ENCODE data around the gene CNOT11. TPM values are rescaled to one million over a fixed set of nuclear protein-coding genes. Genes with fewer than 3 reads are reported as not detected.

CNOT11 gene
- total and polyA plus RNA-seq, 2 of the 13 experiments (the other 11 are each of a cell fraction or from before 2014, with no cell fraction given) = 114 to 209 TPM

GRCh38 chr2:101291973-101292372 is 39.3 kb downstream of the CNOT11 start:
- Histone ChIP-seq H3K4me3 (replicated peaks in 1 of 3; ENCODE audit: insufficient read depth in 1 of 3, low read depth in 2 of 3, low read length in 3 of 3) (no peak overlapping the region), H3K27ac (ENCODE audit: extremely low read length, insufficient read depth, low read length) (no peak overlapping the region), H2AFZ (ENCODE audit: low read length) (no peak overlapping the region), H3K9ac (ENCODE audit: insufficient read depth, low read depth, low read length) (no peak overlapping the region), H3K9me3 (ENCODE audit: low read length) (no peaks in the 10 kb centered on the region), H3K27me3 (ENCODE audit: control insufficient read depth in 1 of 2, insufficient read depth in 2 of 2, low read length in 2 of 2) (no peaks in the 10 kb centered on the region), H3K4me2 (ENCODE audit: low read depth, low read length) (no peak overlapping the region), H4K20me1 (ENCODE audit: insufficient read depth, low read length) (peaks cover 22% of the 10 kb centered on the region), H3K36me3 (replicated peaks in 1 of 2; ENCODE audit: control insufficient read depth in 1 of 2, insufficient read depth in 2 of 2, low read length in 2 of 2) (peaks cover 23 to 63% of the 10 kb centered on the region in 2 experiments), H3K79me2 (ENCODE audit: insufficient read depth, low read length) (peaks cover 51% of the 10 kb centered on the region), H3K4me1 (ENCODE audit: insufficient read depth, low read length) (peaks cover 38% of the 10 kb centered on the region)
- FAIRE-seq (no peak), ATAC-seq (no peak), DNase-seq (ENCODE audit: low spot score) (no peak)
- WGBS (ENCODE audit: low lambda C conversion rate) = 92% methylated on average over 3 of the region's 3 CpGs
- BruUV-seq (replicated peaks) = no TSS peak
- in situ Hi-C loops (cut with HindIII; ENCODE audit: extremely low pct_ligation_motif_present, low pct_unique_long_range_greater_than_20kb) (no loop called here), intact Hi-C loops (cut with micrococcal nuclease; ENCODE audit: unreplicated experiment) (no loop called here)
- TF ChIP-seq ZNF296 (CRISPR knock-in tag; conservative IDR thresholded peaks at IDR 0.05) = no peak
- TF ChIP-seq ZNF597 (CRISPR knock-in tag; IDR thresholded peaks at IDR 0.05) = no peak
- TF ChIP-seq ZMYM4 (CRISPR knock-in tag; IDR thresholded peaks at IDR 0.05) = no peak
- POLR2A ChIA-PET = no interaction called here
- CTCF ChIA-PET (ENCODE audit: low intra/inter-chr PET ratio, low total read pairs) = no interaction called here

- Histone ChIP-seq H3K4me3 (replicated peaks in 1 of 3; ENCODE audit: insufficient read depth in 1 of 3, low read depth in 2 of 3, low read length in 3 of 3) (no peak overlapping the region), H3K36me3 (replicated peaks in 1 of 2; ENCODE audit: control insufficient read depth in 1 of 2, insufficient read depth in 2 of 2, low read length in 2 of 2) (peaks cover 21 to 59% of the 10 kb centered on the region in 2 experiments), H4K20me1 (ENCODE audit: insufficient read depth, low read length) (peaks cover 36% of the 10 kb centered on the region), H3K9me3 (ENCODE audit: low read length) (no peaks in the 10 kb centered on the region), H3K79me2 (ENCODE audit: insufficient read depth, low read length) (peaks cover 65% of the 10 kb centered on the region), H3K9ac (ENCODE audit: insufficient read depth, low read depth, low read length) (no peak overlapping the region), H3K4me1 (ENCODE audit: insufficient read depth, low read length) (peaks cover 34% of the 10 kb centered on the region), H2AFZ (ENCODE audit: low read length) (no peak overlapping the region), H3K4me2 (ENCODE audit: low read depth, low read length) (no peak overlapping the region), H3K27ac (ENCODE audit: extremely low read length, insufficient read depth, low read length) (no peak overlapping the region), H3K27me3 (ENCODE audit: control insufficient read depth in 1 of 2, insufficient read depth in 2 of 2, low read length in 2 of 2) (no peaks in the 10 kb centered on the region)
- ATAC-seq = no peak
- in situ Hi-C loops (cut with HindIII; ENCODE audit: extremely low pct_ligation_motif_present, low pct_unique_long_range_greater_than_20kb) (no loop called here), intact Hi-C loops (cut with micrococcal nuclease; ENCODE audit: unreplicated experiment) (no loop called here)
- ChIA-PET POLR2A (interaction anchor here (1.0 kb wide), 1 partner anchor 15 kb away, joined by 5 read pairs; the partner anchor contains the start of gene RNF149), CTCF (ENCODE audit: low intra/inter-chr PET ratio, low total read pairs) (no interaction called here)
- BruUV-seq (replicated peaks) = no TSS peak
- no peak for FAIRE-seq
- DNase-seq (ENCODE audit: low spot score) = no peak
- TF ChIP-seq NCOR1 (IDR thresholded peaks at IDR 0.05; ENCODE audit: borderline replicate concordance, low read length) (no peak), ZNF407 (CRISPR knock-in tag; IDR thresholded peaks at IDR 0.05; ENCODE audit: not compliant biosample characterization) (no peak), MTA3 (CRISPR knock-in tag; IDR thresholded peaks at IDR 0.05) (no peak), KLF11 (CRISPR knock-in tag; IDR thresholded peaks at IDR 0.05) (no peak)
- 99% methylated on average over 2 of the region's 2 CpGs for WGBS (ENCODE audit: low lambda C conversion rate)
Measured at GRCh38 chr2:101293544-101293943, 40.9 kb downstream of the CNOT11 start.

Measured in HepG2 (cell line).